ENCODE measurements around the gene UNKL. TPM values are rescaled to one million over a fixed set of nuclear protein-coding genes. Genes with fewer than 3 reads are reported as not detected.

Gene UNKL
- total RNA-seq, 1 donor from 2014 or later: 19.9 TPM

GRCh38 chr16:1356061-1356900, 58.2 kb downstream of the UNKL start:
- intact Hi-C loops (cut with DNase I): no loop called here
- Histone ChIP-seq H3K27ac (no peak overlapping the region), H3K27me3 (no peaks in the 10 kb centered on the region), H3K4me1 (peaks cover 6% of the 10 kb centered on the region), H3K36me3 (peaks cover 17% of the 10 kb centered on the region), H3K4me3 (no peak overlapping the region), H3K9me3 (no peaks in the 10 kb centered on the region)
- DNase-seq (no peak), ATAC-seq (no peak)
- TF ChIP-seq CTCF (IDR thresholded peaks at IDR 0.05): no peak

GRCh38 chr16:1355591-1355990, 58.9 kb downstream of the UNKL start:
- Histone ChIP-seq H3K4me1 (peaks cover 11% of the 10 kb centered on the region), H3K27me3 (no peaks in the 10 kb centered on the region), H3K27ac (no peak overlapping the region), H3K4me3 (no peak overlapping the region), H3K36me3 (peaks cover 12% of the 10 kb centered on the region), H3K9me3 (no peaks in the 10 kb centered on the region)
- DNase-seq: no peak
- intact Hi-C loops (cut with DNase I): no loop called here
- no peak for TF ChIP-seq CTCF (IDR thresholded peaks at IDR 0.05)
- no peak for ATAC-seq

DNA sequence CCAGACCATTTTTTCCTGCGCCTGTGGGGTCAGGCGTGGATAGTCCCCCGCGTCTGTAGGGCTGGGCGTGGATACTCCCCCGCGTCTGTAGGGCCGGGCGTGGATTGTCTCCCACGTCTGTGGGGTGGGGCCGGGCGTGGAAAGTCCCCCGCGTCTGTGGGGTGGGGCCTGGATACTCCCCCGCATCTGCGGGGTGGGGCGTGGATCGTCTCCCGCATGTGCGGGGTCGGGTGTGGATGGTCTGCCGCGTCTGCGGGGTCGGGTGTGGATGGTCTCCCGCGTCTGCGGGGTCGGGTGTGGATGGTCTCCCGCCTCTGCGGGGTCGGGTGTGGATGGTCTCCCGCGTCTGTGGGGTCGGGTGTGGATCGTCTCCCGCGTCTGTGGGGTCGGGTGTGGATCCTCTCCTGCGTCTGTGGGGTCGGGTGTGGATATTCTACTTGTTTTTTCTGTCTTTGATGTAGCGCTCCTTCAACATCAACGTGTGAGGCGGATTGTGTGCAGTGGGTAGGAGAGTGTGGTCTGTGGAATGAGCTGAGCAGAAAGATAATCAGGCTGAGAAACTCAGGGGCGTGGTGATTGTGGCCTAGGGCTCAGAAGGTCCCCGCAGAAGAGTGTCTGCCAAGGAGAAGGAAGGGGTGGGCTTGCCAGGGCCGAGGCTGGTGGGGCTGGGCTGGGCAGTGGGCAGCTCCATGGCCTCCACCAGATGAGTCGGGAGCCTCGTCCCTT, 59.5 kb downstream of the UNKL start:
- no peak for TF ChIP-seq CTCF (IDR thresholded peaks at IDR 0.05)
- intact Hi-C loops (cut with DNase I): no loop called here

GRCh38 chr16:1351582-1352362, 62.7 kb downstream of the UNKL start, which contains the start of the genes GNPTG and TSR3:
TSS of gene GNPTG (plus strand) at chr16:1351931. CDS start at chr16:1351966, 35 bp downstream.
TSS of gene TSR3 (minus strand) at chr16:1351878. CDS start at chr16:1351804, 74 bp downstream.
- peak within 1 kb of the TSS; percentile 85 for H3K27ac ChIP-seq
- intact Hi-C loops (cut with DNase I): no loop called here

More for the DNA sequence above, 59.5 kb downstream of the UNKL start:
- Histone ChIP-seq H3K36me3 (peaks cover 10% of the 10 kb centered on the region), H3K27me3 (no peaks in the 10 kb centered on the region), H3K4me1 (peaks cover 15% of the 10 kb centered on the region), H3K9me3 (no peaks in the 10 kb centered on the region), H3K27ac (no peak overlapping the region), H3K4me3 (no peak overlapping the region)
- ATAC-seq (no peak), DNase-seq (no peak)

More at GRCh38 chr16:1351582-1352362, 62.7 kb downstream of the UNKL start, which contains the start of the genes GNPTG and TSR3:
- TF ChIP-seq CTCF (IDR thresholded peaks at IDR 0.05): no peak
- no peaks in the 10 kb centered on the region for H3K9me3 ChIP-seq
- H3K36me3 ChIP-seq: peaks cover 23% of the 10 kb centered on the region
- DNase-seq (peak; percentile 93), ATAC-seq (peak; percentile 88)
- H3K4me1 ChIP-seq: peaks cover 15% of the 10 kb centered on the region
- H3K27me3 ChIP-seq: no peaks in the 10 kb centered on the region
- H3K4me3 ChIP-seq: peak within 1 kb of the TSS; percentile 85
